Measurements from ENCODE around the gene PRKCH. TPM values are rescaled to one million over a fixed set of nuclear protein-coding genes. Genes with fewer than 3 reads are reported as not detected.

The PRKCH gene
- total and polyA plus RNA-seq, 10 of the 15 experiments (the other 5 are each of a cell fraction or from before 2014, with no cell fraction given): 10.7 to 140 (median 33.2) TPM

GRCh38 chr14:61575126-61575525, 253.7 kb downstream of the PRKCH start:
- BruUV-seq (replicated peaks): no TSS peak
- Histone ChIP-seq H3K4me1 (ENCODE audit: control insufficient read depth, insufficient read depth, low read length) (no peaks in the 10 kb centered on the region), H3K9ac (ENCODE audit: control insufficient read depth, insufficient read depth, low read length) (no peak overlapping the region), H3K27me3 (replicated peaks in 1 of 2; ENCODE audit: control insufficient read depth in 2 of 2, insufficient read depth in 2 of 2, low read length in 1 of 2) (no peaks in the 10 kb centered on the region), H3K4me3 (no peak overlapping the region), H3K79me2 (ENCODE audit: control insufficient read depth, insufficient read depth, low read length) (no peaks in the 10 kb centered on the region), H2AFZ (ENCODE audit: control insufficient read depth, low read depth, low read length) (no peak overlapping the region), H3K36me3 (ENCODE audit: control insufficient read depth in 2 of 2, insufficient read depth in 2 of 2, low read length in 1 of 2) (no peaks in the 10 kb centered on the region), H3K27ac (ENCODE audit: control insufficient read depth, insufficient read depth) (no peak overlapping the region), H3K4me2 (ENCODE audit: control insufficient read depth, insufficient read depth) (no peak overlapping the region), H4K20me1 (ENCODE audit: control insufficient read depth, insufficient read depth) (no peaks in the 10 kb centered on the region), H3K9me3 (replicated peaks; ENCODE audit: control insufficient read depth, insufficient read depth, low read length) (no peaks in the 10 kb centered on the region)
- in situ Hi-C loops (cut with MboI) (no loop called here), intact Hi-C loops (cut with micrococcal nuclease; ENCODE audit: unreplicated experiment) (no loop called here)
- no peak for TF ChIP-seq POLR2A (IDR thresholded peaks at IDR 0.05; ENCODE audit: low read depth, low read length)
- TF ChIP-seq NFYA (IDR thresholded peaks at IDR 0.05; ENCODE audit: borderline replicate concordance, low read depth, low read length): no peak
- no peak for TF ChIP-seq NR2C1 (IDR thresholded peaks at IDR 0.05)
- TF ChIP-seq IRF4 (IDR thresholded peaks at IDR 0.05; ENCODE audit: low read depth, low read length): no peak
- DNase-seq (ENCODE audit: low read depth, low spot score) (no peak), ATAC-seq (no peak), FAIRE-seq (no peak)
- RAD21 ChIA-PET (ENCODE audit: unreplicated experiment): no interaction called here
- 86% methylated on average over 3 of the region's 3 CpGs for WGBS (ENCODE audit: insufficient coverage, insufficient replicate concordance, low lambda C conversion rate, missing lambda C conversion rate)
- CTCF ChIA-PET: no interaction called here
- SMC1A ChIA-PET (ENCODE audit: uncharacterized antibody, unreplicated experiment): interaction anchor here (1.0 to 2.1 kb wide), 2 partner anchors 11 to 12 kb away, joined by 3 to 6 read pairs; no protein-coding TSS in a partner anchor
- POLR2A ChIA-PET: no interaction called here

GRCh38 chr14:61575551-61576150, 254.3 kb downstream of the PRKCH start:
- CTCF ChIA-PET: no interaction called here
- no TSS peak for BruUV-seq (replicated peaks)
- H3K4me2 ChIP-seq (ENCODE audit: control insufficient read depth, insufficient read depth): no peak overlapping the region

More at GRCh38 chr14:61575551-61576150, 254.3 kb downstream of the PRKCH start:
- in situ Hi-C loops (cut with MboI) (no loop called here), intact Hi-C loops (cut with micrococcal nuclease; ENCODE audit: unreplicated experiment) (no loop called here)
- no peak overlapping the region for H3K4me3 ChIP-seq
- H3K9me3 ChIP-seq (replicated peaks; ENCODE audit: control insufficient read depth, insufficient read depth, low read length): no peaks in the 10 kb centered on the region
- POLR2A ChIA-PET: no interaction called here
- H2AFZ ChIP-seq (ENCODE audit: control insufficient read depth, low read depth, low read length): no peak overlapping the region
- SMC1A ChIA-PET (ENCODE audit: uncharacterized antibody, unreplicated experiment): interaction anchor here (2.4 kb wide), 1 partner anchor 9 kb away, joined by 7 read pairs; no protein-coding TSS in a partner anchor
- H3K27ac ChIP-seq (ENCODE audit: control insufficient read depth, insufficient read depth): no peak overlapping the region
- WGBS (ENCODE audit: insufficient coverage, insufficient replicate concordance, low lambda C conversion rate, missing lambda C conversion rate): 58% methylated on average over 6 of the region's 6 CpGs
- H3K4me1 ChIP-seq (ENCODE audit: control insufficient read depth, insufficient read depth, low read length): no peaks in the 10 kb centered on the region
- no peak overlapping the region for H3K9ac ChIP-seq (ENCODE audit: control insufficient read depth, insufficient read depth, low read length)
- DNase-seq (ENCODE audit: low read depth, low spot score) (no peak), ATAC-seq (no peak), FAIRE-seq (no peak)
- RAD21 ChIA-PET (ENCODE audit: unreplicated experiment): interaction anchor here (0.6 kb wide), 2 partner anchors 85 to 87 kb away, joined by 3 read pairs; no protein-coding TSS in a partner anchor
- H3K27me3 ChIP-seq (replicated peaks in 1 of 2; ENCODE audit: control insufficient read depth in 2 of 2, insufficient read depth in 2 of 2, low read length in 1 of 2): no peaks in the 10 kb centered on the region
- TF ChIP-seq GABPA (IDR thresholded peaks at IDR 0.05; ENCODE audit: low read depth) (no peak), TAF1 (IDR thresholded peaks at IDR 0.05; ENCODE audit: borderline replicate concordance, low read depth, low read length) (no peak), ZNF274 (IDR thresholded peaks at IDR 0.05; ENCODE audit: insufficient read depth, insufficient read length) (no peak), ASH2L (IDR thresholded peaks at IDR 0.05; ENCODE audit: borderline replicate concordance, low read depth) (no peak), TCF7 (IDR thresholded peaks at IDR 0.05; ENCODE audit: borderline replicate concordance) (no peak), ATF7 (IDR thresholded peaks at IDR 0.05; ENCODE audit: low read depth) (no peak), ZNF207 (IDR thresholded peaks at IDR 0.05; ENCODE audit: borderline replicate concordance) (no peak), ZNF384 (IDR thresholded peaks at IDR 0.05; ENCODE audit: borderline replicate concordance, low read depth, low read length) (no peak), NR2C2 (IDR thresholded peaks at IDR 0.05; ENCODE audit: borderline replicate concordance, control insufficient read depth, insufficient read length, low read depth) (no peak), MEF2A (IDR thresholded peaks at IDR 0.05; ENCODE audit: insufficient read depth, low read depth, low read length) (no peak), SREBF1 (IDR thresholded peaks at IDR 0.05; ENCODE audit: low read length) (no peak), RFX5 (IDR thresholded peaks at IDR 0.05; ENCODE audit: low read depth, low read length) (no peak), FOS (IDR thresholded peaks at IDR 0.05; ENCODE audit: borderline replicate concordance, extremely low read depth, insufficient read length) (no peak), TCF12 (IDR thresholded peaks at IDR 0.05; ENCODE audit: low read depth, low read length) (no peak), PAX8 (IDR thresholded peaks at IDR 0.05) (no peak), EED (IDR thresholded peaks at IDR 0.05; ENCODE audit: low read depth) (no peak)
- H3K79me2 ChIP-seq (ENCODE audit: control insufficient read depth, insufficient read depth, low read length): no peaks in the 10 kb centered on the region
- no peaks in the 10 kb centered on the region for H3K36me3 ChIP-seq (ENCODE audit: control insufficient read depth in 2 of 2, insufficient read depth in 2 of 2, low read length in 1 of 2)
- H4K20me1 ChIP-seq (ENCODE audit: control insufficient read depth, insufficient read depth): no peaks in the 10 kb centered on the region

All from GM12878 (cell line).